ENCODE data around the gene HUNK. TPM values are rescaled to one million over a fixed set of nuclear protein-coding genes. Genes with fewer than 3 reads are reported as not detected.

HUNK gene
- polyA plus RNA-seq, 1 donor (not counting 4 experiments of a cell fraction or from before 2014, with no cell fraction given) = 0.03 TPM

DNA sequence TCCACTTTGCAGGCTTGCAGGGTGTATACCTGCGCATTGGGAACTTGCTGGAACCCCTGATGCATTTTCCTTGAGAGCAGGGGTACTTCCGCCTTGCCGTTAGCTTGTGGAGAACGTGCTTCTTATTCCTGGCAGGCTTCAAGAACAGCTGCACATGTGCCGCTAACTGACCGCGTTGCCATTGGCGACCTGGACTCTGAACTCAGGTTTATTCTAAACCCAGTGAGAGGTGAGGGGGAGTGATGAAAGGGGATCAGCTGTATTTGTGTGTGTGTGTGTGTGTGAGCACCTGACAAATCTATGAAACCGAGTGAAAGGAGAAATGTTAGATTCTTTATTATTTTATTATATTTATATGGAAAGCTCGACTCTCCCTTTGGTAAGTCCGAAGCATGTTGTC lies 128.6 kb downstream of the HUNK start:
- H3K4me3 ChIP-seq (ENCODE audit: control insufficient read depth in 2 of 3, extremely low read depth in 1 of 3, insufficient read depth in 2 of 3, low read depth in 1 of 3, low read length in 3 of 3) = no peak overlapping the region

DNA sequence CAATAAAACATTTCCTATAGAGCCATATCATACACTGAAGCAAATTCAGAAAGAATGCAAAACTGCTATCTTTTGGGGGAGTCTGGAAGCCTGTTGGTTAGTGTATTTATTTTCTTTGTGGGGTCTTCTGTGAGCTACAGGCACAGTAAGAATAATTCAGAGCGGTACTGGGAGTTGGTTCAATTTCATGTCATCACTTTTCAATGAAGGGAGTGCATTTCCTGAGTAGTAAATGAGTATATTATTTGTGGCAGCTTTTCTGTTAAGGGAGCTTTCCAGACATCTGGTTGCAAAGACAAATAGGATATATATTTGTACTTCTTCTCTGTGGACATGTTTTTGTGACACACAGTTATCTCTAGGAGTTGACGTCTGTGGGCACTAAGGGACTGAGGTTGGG lies 130.6 kb downstream of the HUNK start:
- no peak overlapping the region for H3K27ac ChIP-seq (ENCODE audit: control insufficient read depth, insufficient read depth, low read length)
- no peaks in the 10 kb centered on the region for H4K20me1 ChIP-seq (ENCODE audit: control insufficient read depth, extremely low read depth, insufficient read depth, low read length)
- H3K9ac ChIP-seq (ENCODE audit: control insufficient read depth, extremely low read depth, insufficient read depth, low read length) = no peak overlapping the region
- no peaks in the 10 kb centered on the region for H3K36me3 ChIP-seq (ENCODE audit: control insufficient read depth in 2 of 2, extremely low read depth in 1 of 2, insufficient read depth in 2 of 2, low read length in 2 of 2)
- H3K4me2 ChIP-seq (ENCODE audit: control insufficient read depth, extremely low read depth, insufficient read depth, low read depth, low read length) = no peak overlapping the region
- H3K4me1 ChIP-seq (ENCODE audit: control insufficient read depth, extremely low read depth, insufficient read depth, low read length) = no peaks in the 10 kb centered on the region
- no peak for FAIRE-seq
- H3K4me3 ChIP-seq (ENCODE audit: control insufficient read depth in 2 of 3, extremely low read depth in 1 of 3, insufficient read depth in 2 of 3, low read depth in 1 of 3, low read length in 3 of 3) = no peak overlapping the region
- H3K9me1 ChIP-seq (ENCODE audit: control insufficient read depth, extremely low read depth, insufficient read depth, low read length) = no peaks in the 10 kb centered on the region
- no peak for TF ChIP-seq CTCF (optimal IDR thresholded peaks at IDR 0.05 in 1 of 3, IDR thresholded peaks at IDR 0.05 in 1 of 3, conservative IDR thresholded peaks at IDR 0.05 in 1 of 3; ENCODE audit: extremely low read depth in 1 of 3, insufficient read depth in 2 of 3, low read length in 3 of 3)
- TF ChIP-seq EZH2 (IDR thresholded peaks at IDR 0.05; ENCODE audit: low read length) = no peak
- dilution Hi-C loops (cut with MboI; ENCODE audit: extremely low pct_ligation_motif_present, low sequenced_read_pairs) = no loop called here
- no peaks in the 10 kb centered on the region for H3K27me3 ChIP-seq (ENCODE audit: control insufficient read depth, extremely low read depth, insufficient read depth, low read length)
- H3K9me3 ChIP-seq (ENCODE audit: control insufficient read depth, low read depth, low read length) = no peaks in the 10 kb centered on the region
- DNase-seq (ENCODE audit: low read depth, low spot score) = no peak
- no peaks in the 10 kb centered on the region for H3K79me2 ChIP-seq (ENCODE audit: control insufficient read depth, insufficient read depth, low read length)
- no peak overlapping the region for H2AFZ ChIP-seq (ENCODE audit: control insufficient read depth, low read length)

More for the DNA sequence above, 128.6 kb downstream of the HUNK start:
- FAIRE-seq (no peak), DNase-seq (ENCODE audit: low read depth, low spot score) (no peak)
- Histone ChIP-seq H2AFZ (ENCODE audit: control insufficient read depth, low read length) (no peak overlapping the region), H3K27ac (ENCODE audit: control insufficient read depth, insufficient read depth, low read length) (no peak overlapping the region), H3K9ac (ENCODE audit: control insufficient read depth, extremely low read depth, insufficient read depth, low read length) (no peak overlapping the region), H3K79me2 (ENCODE audit: control insufficient read depth, insufficient read depth, low read length) (no peaks in the 10 kb centered on the region), H3K36me3 (ENCODE audit: control insufficient read depth in 2 of 2, extremely low read depth in 1 of 2, insufficient read depth in 2 of 2, low read length in 2 of 2) (no peaks in the 10 kb centered on the region), H3K9me3 (ENCODE audit: control insufficient read depth, low read depth, low read length) (no peaks in the 10 kb centered on the region), H3K4me2 (ENCODE audit: control insufficient read depth, extremely low read depth, insufficient read depth, low read depth, low read length) (no peak overlapping the region), H4K20me1 (ENCODE audit: control insufficient read depth, extremely low read depth, insufficient read depth, low read length) (no peaks in the 10 kb centered on the region), H3K4me1 (ENCODE audit: control insufficient read depth, extremely low read depth, insufficient read depth, low read length) (no peaks in the 10 kb centered on the region), H3K27me3 (ENCODE audit: control insufficient read depth, extremely low read depth, insufficient read depth, low read length) (no peaks in the 10 kb centered on the region), H3K9me1 (ENCODE audit: control insufficient read depth, extremely low read depth, insufficient read depth, low read length) (no peaks in the 10 kb centered on the region)
- dilution Hi-C loops (cut with MboI; ENCODE audit: extremely low pct_ligation_motif_present, low sequenced_read_pairs) = no loop called here
- TF ChIP-seq EZH2 (IDR thresholded peaks at IDR 0.05; ENCODE audit: low read length) = no peak
- no peak for TF ChIP-seq CTCF (optimal IDR thresholded peaks at IDR 0.05 in 1 of 3, IDR thresholded peaks at IDR 0.05 in 1 of 3, conservative IDR thresholded peaks at IDR 0.05 in 1 of 3; ENCODE audit: extremely low read depth in 1 of 3, insufficient read depth in 2 of 3, low read length in 3 of 3)
